Parietal lobe (tissue), 1 donor: ENCODE data around the gene NHLRC1. TPM values are rescaled to one million over a fixed set of nuclear protein-coding genes. Genes with fewer than 3 reads are reported as not detected.

ENCODE experiments used
- total RNA-seq: library from RNA; depleted of rRNA; stranded (reverse); fragments of >200 nt; gene quantifications from one replicate; pipeline ENCODE4 v1.2.3, GENCODE V29; 2014

NHLRC1 gene
- 3.1 TPM for total RNA-seq

GRCh38 chr6:18122128-18123093 lies at the start of gene NHLRC1:
Gene NHLRC1, minus strand, starts transcription at chr6:18122677. Its CDS starts 71 bp downstream, at chr6:18122606.

GRCh38 chr6:18155150-18155863 lies 32.8 kb upstream of the NHLRC1 start, which contains the start of gene KDM1B:
Gene KDM1B, plus strand, starts transcription at chr6:18155422. Its CDS starts 4,474 bp downstream, at chr6:18159896.

GRCh38 chr6:18154507-18155149 lies 32.2 kb upstream of the NHLRC1 start, which contains the start of gene TPMT:
Gene TPMT, minus strand, starts transcription at chr6:18155077. Its CDS starts 5,950 bp downstream, at chr6:18149127.

Other genes with a start within 250 kb of the NHLRC1 start
- gene KIF13A, start 135.0 kb downstream of the NHLRC1 start, total RNA-seq = 28.5 TPM
- gene TPMT, start 32.4 kb upstream of the NHLRC1 start, total RNA-seq = 3.8 TPM
- gene KDM1B, start 32.7 kb upstream of the NHLRC1 start, total RNA-seq = 52.0 TPM
- gene DEK, start 141.9 kb upstream of the NHLRC1 start, total RNA-seq = 138 TPM